ENCODE measurements around the gene KCNIP4. TPM values are rescaled to one million over a fixed set of nuclear protein-coding genes. Genes with fewer than 3 reads are reported as not detected.

KCNIP4 gene
- total and polyA plus RNA-seq, 12 donors = 0.44 to 4.1 (median 1.6) TPM

DNA sequence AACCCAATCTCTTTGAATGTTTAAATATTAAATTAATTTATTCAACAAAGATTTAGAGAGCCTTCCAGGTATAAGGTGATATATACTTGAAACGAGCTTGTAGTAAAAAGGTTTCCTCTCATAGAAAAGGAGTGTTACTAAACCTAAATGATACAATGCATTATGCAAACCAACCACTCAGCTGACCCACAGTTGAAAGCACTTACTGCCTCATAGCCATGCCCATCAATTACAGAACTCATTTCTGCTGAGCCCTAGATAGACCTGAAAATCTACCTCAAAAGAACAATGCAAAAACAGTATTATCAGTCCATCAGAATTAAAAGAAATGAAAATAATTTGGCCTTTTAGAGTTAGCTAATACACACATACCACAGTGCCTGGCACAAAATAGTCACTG is 75.4 kb downstream of the KCNIP4 start:
- WGBS, 4 donors = 48 to 69% (median 55%) methylated on average over 1 of the region's 1 CpG
- intact Hi-C loops (cut with DNase I) = no loop called here
- Histone ChIP-seq H3K27ac (no peak overlapping the region), H3K4me3 (no peak overlapping the region), H3K9me3 (replicated peaks in 1 of 3) (no peaks in the 10 kb centered on the region), H3K36me3 (replicated peaks in 1 of 2) (no peaks in the 10 kb centered on the region), H3K27me3 (no peaks in the 10 kb centered on the region), H3K4me1 (replicated peaks in 1 of 2) (no peaks in the 10 kb centered on the region)
- no peak for TF ChIP-seq POLR2A (IDR thresholded peaks at IDR 0.05)
- TF ChIP-seq, protein P1, sequence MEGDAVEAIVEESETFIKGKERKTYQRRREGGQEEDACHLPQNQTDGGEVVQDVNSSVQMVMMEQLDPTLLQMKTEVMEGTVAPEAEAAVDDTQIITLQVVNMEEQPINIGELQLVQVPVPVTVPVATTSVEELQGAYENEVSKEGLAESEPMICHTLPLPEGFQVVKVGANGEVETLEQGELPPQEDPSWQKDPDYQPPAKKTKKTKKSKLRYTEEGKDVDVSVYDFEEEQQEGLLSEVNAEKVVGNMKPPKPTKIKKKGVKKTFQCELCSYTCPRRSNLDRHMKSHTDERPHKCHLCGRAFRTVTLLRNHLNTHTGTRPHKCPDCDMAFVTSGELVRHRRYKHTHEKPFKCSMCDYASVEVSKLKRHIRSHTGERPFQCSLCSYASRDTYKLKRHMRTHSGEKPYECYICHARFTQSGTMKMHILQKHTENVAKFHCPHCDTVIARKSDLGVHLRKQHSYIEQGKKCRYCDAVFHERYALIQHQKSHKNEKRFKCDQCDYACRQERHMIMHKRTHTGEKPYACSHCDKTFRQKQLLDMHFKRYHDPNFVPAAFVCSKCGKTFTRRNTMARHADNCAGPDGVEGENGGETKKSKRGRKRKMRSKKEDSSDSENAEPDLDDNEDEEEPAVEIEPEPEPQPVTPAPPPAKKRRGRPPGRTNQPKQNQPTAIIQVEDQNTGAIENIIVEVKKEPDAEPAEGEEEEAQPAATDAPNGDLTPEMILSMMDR (IDR thresholded peaks at IDR 0.05) = no peak
- DNase-seq = no peak

- H3K36me3 ChIP-seq (replicated peaks in 1 of 2) = no peaks in the 10 kb centered on the region
- intact Hi-C loops (cut with DNase I) = no loop called here
- 41 to 59% (median 48%) methylated on average over 5 of the region's 5 CpGs for WGBS, 4 donors
- H3K4me3 ChIP-seq = no peak overlapping the region
- H3K9me3 ChIP-seq (replicated peaks in 1 of 3) = no peaks in the 10 kb centered on the region
- DNase-seq = no peak
- no peak for TF ChIP-seq POLR2A (IDR thresholded peaks at IDR 0.05)
- TF ChIP-seq, protein P1 (IDR thresholded peaks at IDR 0.05) = no peak
- no peaks in the 10 kb centered on the region for H3K4me1 ChIP-seq (replicated peaks in 1 of 2)
- no peaks in the 10 kb centered on the region for H3K27me3 ChIP-seq
- H3K27ac ChIP-seq = no peak overlapping the region
Observed at GRCh38 chr4:21872101-21872500, 76.5 kb downstream of the KCNIP4 start.

GRCh38 chr4:21869978-21870745 is 78.4 kb downstream of the KCNIP4 start:
- WGBS, 4 donors = 82 to 86% (median 84%) methylated on average over 7 to 8 of the region's 8 CpGs
- H3K9me3 ChIP-seq (replicated peaks in 1 of 3) = no peaks in the 10 kb centered on the region
- H3K27me3 ChIP-seq = no peaks in the 10 kb centered on the region
- no peak overlapping the region for H3K27ac ChIP-seq
- intact Hi-C loops (cut with DNase I) = no loop called here
- TF ChIP-seq, protein P1 (IDR thresholded peaks at IDR 0.05) = no peak
- no peak for TF ChIP-seq POLR2A (IDR thresholded peaks at IDR 0.05)
- no peaks in the 10 kb centered on the region for H3K4me1 ChIP-seq (replicated peaks in 1 of 2)
- H3K36me3 ChIP-seq (replicated peaks in 1 of 2) = no peaks in the 10 kb centered on the region
- no peak overlapping the region for H3K4me3 ChIP-seq
- DNase-seq = no peak

- 73 to 83% (median 82%) methylated on average over 2 of the region's 2 CpGs for WGBS, 4 donors
- intact Hi-C loops (cut with DNase I) = no loop called here
- no peak for DNase-seq
Observed at GRCh38 chr4:21864686-21865085, 83.9 kb downstream of the KCNIP4 start.

More at GRCh38 chr4:21864686-21865085, 83.9 kb downstream of the KCNIP4 start:
- Histone ChIP-seq H3K36me3 (replicated peaks in 1 of 2) (no peaks in the 10 kb centered on the region), H3K9me3 (replicated peaks in 1 of 3) (no peaks in the 10 kb centered on the region), H3K4me1 (replicated peaks in 1 of 2) (no peaks in the 10 kb centered on the region), H3K4me3 (no peak overlapping the region), H3K27ac (no peak overlapping the region), H3K27me3 (no peaks in the 10 kb centered on the region)
- no peak for TF ChIP-seq POLR2A (IDR thresholded peaks at IDR 0.05)
- TF ChIP-seq, protein P1 (IDR thresholded peaks at IDR 0.05) = no peak
